ENCODE results near the gene LNPEP.
A peak's percentile ranks its signal among the peaks of the same experiment; 100 is the strongest.
"Not testable (repeated sequence)": the region's sequence is repeated elsewhere in the genome, so short reads cannot be mapped to it uniquely, and the experiment has no call there.

Gene LNPEP

DNA sequence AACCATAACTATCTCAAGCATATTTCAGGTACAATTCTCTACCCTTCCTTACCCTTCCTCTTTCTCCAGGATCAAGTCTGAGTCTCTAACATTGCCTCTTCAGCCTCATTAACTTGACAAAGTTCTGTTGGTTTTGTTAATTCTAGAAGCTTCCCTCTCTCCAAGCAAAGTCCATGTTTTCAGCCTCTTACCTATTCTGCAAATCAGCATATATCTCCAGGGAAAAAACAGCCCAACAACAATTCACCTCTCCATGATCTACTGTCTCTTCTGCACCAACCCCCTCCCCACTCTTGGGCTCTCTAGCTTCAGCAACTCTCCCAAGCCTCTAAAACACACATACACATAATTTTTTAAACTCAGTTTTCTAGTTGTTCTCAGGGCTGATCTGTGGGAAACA, 134.4 kb downstream of the LNPEP start:
- Histone ChIP-seq H3K4me1 (ENCODE audit: control insufficient read depth, insufficient read depth, low read length) (peaks cover 8% of the 10 kb centered on the region), H3K9me3 (ENCODE audit: control insufficient read depth, low read length) (no peaks in the 10 kb centered on the region), H3K36me3 (ENCODE audit: control insufficient read depth, insufficient read depth, low read length, severe bottlenecking) (no peaks in the 10 kb centered on the region), H3K4me3 (ENCODE audit: low read length) (no peak overlapping the region), H3K9ac (ENCODE audit: low read length) (no peak overlapping the region), H3K27me3 (replicated peaks; ENCODE audit: control insufficient read depth, insufficient read depth, low read length) (no peaks in the 10 kb centered on the region)
- no peak for DNase-seq (ENCODE audit: low read depth)

DNA sequence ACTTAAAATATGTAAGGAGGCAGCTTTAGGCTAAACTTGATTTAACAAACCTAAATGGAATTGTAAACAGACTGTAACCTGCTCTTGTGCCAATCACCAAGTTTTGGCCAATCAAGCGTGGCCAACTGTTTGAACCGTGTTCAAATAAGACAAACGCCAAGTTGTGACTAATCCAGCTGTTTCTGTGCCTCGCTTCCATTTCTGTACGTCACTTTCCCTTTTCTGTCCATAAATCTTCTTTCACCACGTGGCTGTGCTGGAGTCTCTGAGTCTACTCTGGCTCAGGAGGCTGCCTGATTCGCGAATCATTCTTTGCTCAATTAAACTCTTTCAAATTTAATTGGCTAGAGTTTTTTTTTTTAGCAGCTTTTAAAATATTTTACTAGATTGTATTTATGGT, 135.2 kb downstream of the LNPEP start:
- peak overlapping the region; percentile 30 for H3K4me3 ChIP-seq (ENCODE audit: low read length)
- peaks cover 8% of the 10 kb centered on the region for H3K4me1 ChIP-seq (ENCODE audit: control insufficient read depth, insufficient read depth, low read length)
- H3K36me3 ChIP-seq (ENCODE audit: control insufficient read depth, insufficient read depth, low read length, severe bottlenecking) = no peaks in the 10 kb centered on the region
- H3K9ac ChIP-seq (ENCODE audit: low read length) = no peak overlapping the region
- no peaks in the 10 kb centered on the region for H3K9me3 ChIP-seq (ENCODE audit: control insufficient read depth, low read length)
- DNase-seq (ENCODE audit: low read depth) = no peak
- no peaks in the 10 kb centered on the region for H3K27me3 ChIP-seq (replicated peaks; ENCODE audit: control insufficient read depth, insufficient read depth, low read length)

DNA sequence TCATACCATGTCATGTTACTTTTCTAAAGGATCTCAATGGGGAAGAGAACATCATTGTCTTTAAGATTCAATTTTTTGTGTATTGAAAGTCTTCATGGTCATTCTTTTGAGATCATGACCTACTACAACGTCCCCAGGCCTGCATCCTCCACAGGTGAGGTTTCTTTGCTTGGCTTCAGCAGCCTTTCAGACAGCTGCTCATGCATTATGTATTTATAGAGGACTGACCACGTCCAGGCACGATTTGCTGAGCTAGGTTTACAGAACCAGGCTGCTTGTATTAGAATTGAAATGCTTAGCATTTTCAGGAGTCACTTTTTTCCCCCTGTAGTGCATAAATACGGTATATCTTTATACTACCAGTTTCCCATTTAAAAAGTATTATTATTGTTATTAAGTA, 136.1 kb downstream of the LNPEP start:
- DNase-seq (ENCODE audit: low read depth) = no peak
- no peaks in the 10 kb centered on the region for H3K9me3 ChIP-seq (ENCODE audit: control insufficient read depth, low read length)
- no peaks in the 10 kb centered on the region for H3K27me3 ChIP-seq (replicated peaks; ENCODE audit: control insufficient read depth, insufficient read depth, low read length)
- no peaks in the 10 kb centered on the region for H3K36me3 ChIP-seq (ENCODE audit: control insufficient read depth, insufficient read depth, low read length, severe bottlenecking)
- H3K4me3 ChIP-seq (ENCODE audit: low read length) = no peak overlapping the region
- peaks cover 8% of the 10 kb centered on the region for H3K4me1 ChIP-seq (ENCODE audit: control insufficient read depth, insufficient read depth, low read length)
- H3K9ac ChIP-seq (ENCODE audit: low read length) = no peak overlapping the region

DNA sequence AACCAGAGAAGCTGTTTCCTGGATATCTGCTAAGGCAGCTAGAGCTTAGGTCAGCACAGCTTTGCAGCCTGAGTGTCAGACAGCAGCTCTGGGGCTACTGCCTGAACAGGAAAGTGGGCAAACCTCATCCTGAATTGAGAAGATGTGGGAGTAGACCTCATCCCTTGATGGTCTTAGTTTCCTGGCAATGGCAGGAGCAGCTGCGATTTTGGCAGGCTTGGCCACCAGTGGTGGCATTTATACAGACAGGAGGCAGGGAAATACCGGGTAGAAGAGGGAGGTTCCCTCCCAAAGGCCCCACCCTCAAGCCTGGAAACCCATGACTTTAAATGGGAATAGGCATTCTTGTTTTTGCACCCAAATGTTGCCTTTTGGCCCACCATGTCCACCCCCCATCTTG, 136.8 kb downstream of the LNPEP start:
- Histone ChIP-seq H3K4me3 (ENCODE audit: low read length) (no peak overlapping the region), H3K27me3 (replicated peaks; ENCODE audit: control insufficient read depth, insufficient read depth, low read length) (no peaks in the 10 kb centered on the region), H3K36me3 (ENCODE audit: control insufficient read depth, insufficient read depth, low read length, severe bottlenecking) (no peaks in the 10 kb centered on the region), H3K9me3 (ENCODE audit: control insufficient read depth, low read length) (no peaks in the 10 kb centered on the region), H3K9ac (ENCODE audit: low read length) (no peak overlapping the region), H3K4me1 (ENCODE audit: control insufficient read depth, insufficient read depth, low read length) (peaks cover 8% of the 10 kb centered on the region)
- no peak for DNase-seq (ENCODE audit: low read depth)

DNA sequence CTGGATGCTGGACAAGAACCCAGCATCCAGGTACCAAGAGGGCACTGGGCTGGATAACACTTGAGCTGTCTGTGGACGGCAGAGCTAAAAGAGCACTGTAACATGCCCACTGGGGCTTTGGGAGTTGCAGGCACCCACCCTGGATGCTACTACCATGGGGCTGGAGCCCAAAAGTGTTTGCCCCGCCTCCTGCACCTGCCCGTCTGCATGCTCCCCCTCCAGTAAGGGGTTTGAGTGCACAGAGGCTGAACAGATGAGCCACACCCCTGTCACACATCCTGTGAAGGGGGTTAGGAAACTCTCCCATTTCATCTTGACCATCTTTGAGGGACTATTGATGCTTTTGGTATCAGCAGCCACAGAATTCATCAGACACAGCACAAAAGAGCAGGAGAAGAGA, 137.5 kb downstream of the LNPEP start:
- H3K9me3 ChIP-seq (ENCODE audit: control insufficient read depth, low read length) = no peaks in the 10 kb centered on the region
- no peak overlapping the region for H3K9ac ChIP-seq (ENCODE audit: low read length)
- H3K36me3 ChIP-seq (ENCODE audit: control insufficient read depth, insufficient read depth, low read length, severe bottlenecking) = no peaks in the 10 kb centered on the region
- DNase-seq (ENCODE audit: low read depth) = no peak
- peaks cover 8% of the 10 kb centered on the region for H3K4me1 ChIP-seq (ENCODE audit: control insufficient read depth, insufficient read depth, low read length)
- H3K4me3 ChIP-seq (ENCODE audit: low read length) = no peak overlapping the region
- no peaks in the 10 kb centered on the region for H3K27me3 ChIP-seq (replicated peaks; ENCODE audit: control insufficient read depth, insufficient read depth, low read length)

DNA sequence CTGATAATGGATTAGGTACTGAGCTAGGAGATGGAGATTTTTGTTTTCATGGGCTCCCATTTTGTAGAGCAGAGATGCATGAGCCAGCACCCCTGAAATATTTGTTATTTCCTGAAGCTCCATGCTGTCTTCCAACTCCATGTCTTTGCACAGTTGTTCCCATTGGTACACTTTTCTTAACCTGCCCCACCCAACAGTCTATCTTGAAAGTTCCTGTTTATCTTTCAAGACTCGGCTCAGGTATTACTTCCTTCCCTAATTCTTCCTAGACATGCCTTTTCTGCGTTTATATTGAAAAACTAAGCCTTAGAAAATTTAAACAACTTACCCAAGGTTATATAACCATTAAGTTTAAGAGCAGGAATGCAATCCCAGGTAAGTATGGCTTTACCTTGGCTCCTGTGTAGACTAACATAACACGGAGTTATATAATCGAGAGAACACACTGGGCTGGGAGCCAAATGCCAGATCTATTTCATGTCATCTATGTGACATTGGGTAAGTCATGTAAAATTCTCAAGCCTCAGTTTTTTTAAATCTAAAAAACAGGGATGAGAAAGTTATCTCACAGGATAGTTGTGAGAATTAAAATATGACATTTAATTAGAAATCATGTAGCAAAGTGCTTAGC, 139.1 kb downstream of the LNPEP start:
- no peak for DNase-seq (ENCODE audit: low read depth)
- no peak overlapping the region for H3K9ac ChIP-seq (ENCODE audit: low read length)
- H3K36me3 ChIP-seq (ENCODE audit: control insufficient read depth, insufficient read depth, low read length, severe bottlenecking) = no peaks in the 10 kb centered on the region
- H3K9me3 ChIP-seq (ENCODE audit: control insufficient read depth, low read length) = no peaks in the 10 kb centered on the region
- no peaks in the 10 kb centered on the region for H3K27me3 ChIP-seq (replicated peaks; ENCODE audit: control insufficient read depth, insufficient read depth, low read length)
- no peak overlapping the region for H3K4me3 ChIP-seq (ENCODE audit: low read length)
- peaks cover 8% of the 10 kb centered on the region for H3K4me1 ChIP-seq (ENCODE audit: control insufficient read depth, insufficient read depth, low read length)

DNA sequence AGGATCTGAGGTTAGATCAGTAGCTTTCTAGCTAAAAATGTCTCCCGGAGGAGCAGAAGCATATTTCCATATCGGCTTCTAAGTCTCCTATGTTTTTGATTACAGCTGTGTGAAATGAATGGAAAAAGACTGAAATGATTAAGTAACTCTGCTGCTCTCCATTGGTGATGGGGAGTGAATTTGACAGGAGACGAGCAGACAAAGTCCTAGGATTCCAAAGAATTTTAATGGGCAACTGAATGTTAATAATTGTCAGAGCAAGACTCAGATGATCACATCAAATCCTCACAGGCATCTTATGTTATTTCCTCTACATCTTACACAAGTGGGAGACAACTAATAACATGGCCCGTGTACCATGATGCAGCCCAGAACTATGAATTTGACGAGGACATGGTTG, 139.8 kb downstream of the LNPEP start:
- no peak overlapping the region for H3K9ac ChIP-seq (ENCODE audit: low read length)
- no peaks in the 10 kb centered on the region for H3K9me3 ChIP-seq (ENCODE audit: control insufficient read depth, low read length)
- no peaks in the 10 kb centered on the region for H3K36me3 ChIP-seq (ENCODE audit: control insufficient read depth, insufficient read depth, low read length, severe bottlenecking)
- DNase-seq (ENCODE audit: low read depth) = no peak
- H3K4me1 ChIP-seq (ENCODE audit: control insufficient read depth, insufficient read depth, low read length) = peaks cover 7% of the 10 kb centered on the region
- no peak overlapping the region for H3K4me3 ChIP-seq (ENCODE audit: low read length)
- H3K27me3 ChIP-seq (replicated peaks; ENCODE audit: control insufficient read depth, insufficient read depth, low read length) = no peaks in the 10 kb centered on the region

DNA sequence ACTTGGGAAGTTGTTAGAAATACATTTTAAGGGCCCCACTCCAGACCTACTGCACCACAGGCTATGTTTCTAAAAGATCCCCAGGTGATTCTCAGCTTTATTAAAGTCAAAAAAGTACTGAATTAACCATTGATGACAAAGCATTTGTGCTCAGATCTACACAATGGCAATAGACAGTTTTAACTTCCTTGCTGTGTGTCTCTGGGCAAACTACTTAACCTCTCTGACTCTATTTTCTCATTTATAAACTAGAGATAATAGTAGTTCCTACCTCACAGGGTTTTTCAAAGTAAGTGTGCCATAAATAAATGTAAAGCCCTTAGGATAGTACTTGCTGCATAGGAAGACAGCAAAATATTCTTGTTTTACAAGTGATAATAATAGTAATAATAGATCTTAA, 140.2 kb downstream of the LNPEP start:
- Histone ChIP-seq H3K27me3 (replicated peaks; ENCODE audit: control insufficient read depth, insufficient read depth, low read length) (no peaks in the 10 kb centered on the region), H3K4me3 (ENCODE audit: low read length) (no peak overlapping the region), H3K36me3 (ENCODE audit: control insufficient read depth, insufficient read depth, low read length, severe bottlenecking) (no peaks in the 10 kb centered on the region), H3K9ac (ENCODE audit: low read length) (no peak overlapping the region), H3K9me3 (ENCODE audit: control insufficient read depth, low read length) (no peaks in the 10 kb centered on the region), H3K4me1 (ENCODE audit: control insufficient read depth, insufficient read depth, low read length) (peaks cover 4% of the 10 kb centered on the region)
- no peak for DNase-seq (ENCODE audit: low read depth)

DNA sequence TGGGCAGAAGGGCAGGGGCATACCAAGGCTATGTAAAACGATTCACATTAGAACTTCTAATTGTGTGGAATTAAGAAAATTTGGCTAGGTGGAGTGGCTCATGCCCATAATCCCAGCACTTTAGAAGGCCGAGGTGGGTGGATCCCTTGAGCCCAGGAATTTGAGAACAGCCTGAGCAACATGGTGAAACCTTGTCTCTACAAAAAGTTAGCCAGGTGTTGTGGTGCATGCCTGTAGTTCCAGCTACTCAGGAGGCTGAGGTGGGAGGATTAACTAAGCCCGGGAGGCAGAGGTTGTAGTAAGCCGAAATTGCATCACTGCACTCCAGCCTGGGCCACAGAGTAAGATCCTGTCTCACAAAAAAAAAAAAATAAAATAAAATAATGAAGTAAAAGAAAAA, 141.4 kb downstream of the LNPEP start:
- DNase-seq (ENCODE audit: low read depth) = no peak
- H3K27me3 ChIP-seq (replicated peaks; ENCODE audit: control insufficient read depth, insufficient read depth, low read length) = no peaks in the 10 kb centered on the region
- H3K4me3 ChIP-seq (ENCODE audit: low read length) = no peak overlapping the region
- H3K4me1 ChIP-seq (ENCODE audit: control insufficient read depth, insufficient read depth, low read length) = no peaks in the 10 kb centered on the region
- no peaks in the 10 kb centered on the region for H3K9me3 ChIP-seq (ENCODE audit: control insufficient read depth, low read length)
- no peak overlapping the region for H3K9ac ChIP-seq (ENCODE audit: low read length)
- no peaks in the 10 kb centered on the region for H3K36me3 ChIP-seq (ENCODE audit: control insufficient read depth, insufficient read depth, low read length, severe bottlenecking)

DNA sequence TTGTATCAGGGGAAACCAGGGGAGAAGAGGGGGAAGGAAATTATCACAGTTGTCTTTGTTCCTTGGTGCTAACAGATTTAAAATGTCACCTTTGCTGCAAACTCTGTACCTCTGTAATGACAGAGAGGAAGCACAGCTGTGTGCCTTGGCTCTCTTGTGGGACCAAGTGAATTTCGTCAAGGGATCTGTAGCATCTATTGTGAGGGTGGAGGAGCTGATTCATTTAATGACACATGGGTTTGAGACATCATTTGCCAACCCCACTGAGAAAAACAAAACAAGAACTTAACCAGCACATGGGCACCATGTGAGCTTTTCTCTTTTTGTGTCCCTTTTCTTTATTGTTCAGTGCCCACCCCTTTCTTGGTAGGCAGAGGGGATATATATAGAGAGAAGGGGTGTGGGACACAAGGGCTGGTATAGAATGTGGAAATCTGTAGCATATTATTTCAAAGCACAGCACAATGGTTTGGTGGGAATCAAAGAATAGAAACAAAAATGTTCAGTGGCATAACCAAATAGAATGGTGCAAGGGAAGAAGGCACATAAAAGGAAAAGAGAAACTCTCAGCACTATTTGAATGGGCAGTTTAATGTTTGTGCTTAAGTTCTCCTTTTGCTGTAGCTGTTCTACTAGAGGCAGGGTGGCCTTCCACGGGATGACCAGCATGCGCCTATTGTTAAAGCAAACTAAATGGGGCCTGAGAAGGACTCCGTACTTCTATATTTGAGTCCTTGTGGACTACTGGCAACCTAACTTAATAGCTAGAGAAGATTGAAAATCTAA, 143.3 kb downstream of the LNPEP start:
- H3K27me3 ChIP-seq (replicated peaks; ENCODE audit: control insufficient read depth, insufficient read depth, low read length) = no peaks in the 10 kb centered on the region
- H3K4me1 ChIP-seq (ENCODE audit: control insufficient read depth, insufficient read depth, low read length) = no peaks in the 10 kb centered on the region
- no peak overlapping the region for H3K9ac ChIP-seq (ENCODE audit: low read length)
- DNase-seq (ENCODE audit: low read depth) = peak; percentile 14
- no peaks in the 10 kb centered on the region for H3K36me3 ChIP-seq (ENCODE audit: control insufficient read depth, insufficient read depth, low read length, severe bottlenecking)
- no peak overlapping the region for H3K4me3 ChIP-seq (ENCODE audit: low read length)
- H3K9me3 ChIP-seq (ENCODE audit: control insufficient read depth, low read length) = no peaks in the 10 kb centered on the region

DNA sequence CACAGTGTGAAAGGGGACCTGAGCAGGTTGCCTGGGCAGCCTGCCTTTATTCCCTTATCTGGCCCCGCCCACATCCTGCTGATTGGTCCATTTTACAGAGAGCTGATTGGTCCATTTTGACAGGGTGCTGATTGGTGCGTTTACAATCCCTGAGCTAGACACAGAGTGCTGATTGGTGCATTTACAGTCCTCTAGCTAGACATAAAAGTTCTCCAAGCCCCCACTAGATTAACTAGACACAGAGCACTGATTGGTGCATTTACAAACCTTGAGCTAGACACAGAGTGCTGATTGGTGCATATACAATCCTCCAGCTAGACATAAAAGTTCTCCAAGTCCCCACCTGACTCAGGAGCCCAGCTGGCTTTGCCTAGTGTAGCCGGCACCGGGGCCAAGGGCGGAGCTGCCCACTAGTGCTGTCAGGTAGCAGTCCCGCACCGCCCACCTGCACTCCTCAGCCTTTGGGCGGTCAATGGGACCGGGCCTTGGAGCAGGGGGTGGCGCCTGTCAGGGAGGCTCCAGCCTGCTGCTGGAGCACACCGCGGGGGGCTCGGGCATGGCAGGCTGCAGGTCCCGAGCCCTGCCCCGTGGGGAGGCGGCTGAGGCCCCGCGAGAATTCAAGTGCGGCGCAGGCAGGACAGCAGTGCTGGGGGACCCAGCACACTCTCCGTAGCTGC, 149.0 kb downstream of the LNPEP start:
- not testable (repeated sequence) for DNase-seq (ENCODE audit: low read depth); H3K4me1 ChIP-seq (ENCODE audit: control insufficient read depth, insufficient read depth, low read length); H3K4me3 ChIP-seq (ENCODE audit: low read length); H3K36me3 ChIP-seq (ENCODE audit: control insufficient read depth, insufficient read depth, low read length, severe bottlenecking); H3K9me3 ChIP-seq (ENCODE audit: control insufficient read depth, low read length); H3K9ac ChIP-seq (ENCODE audit: low read length); H3K27me3 ChIP-seq (replicated peaks; ENCODE audit: control insufficient read depth, insufficient read depth, low read length)
